PC-3 (cell line): Measurements from ENCODE around the gene XPNPEP3. TPM values are rescaled to one million over a fixed set of nuclear protein-coding genes. Genes with fewer than 3 reads are reported as not detected.

Experiments used
- ATAC-seq: fragments of 200-7000 bp; cut with Tn5 transposase; 2 replicates; pipeline ENCODE4 v1.9.1; 2020; ENCODE audit warnings: mild to moderate bottlenecking, moderate library complexity
- BruUV-seq: library from RNA; stranded (reverse); fragments of 400-500 nt; replicated peaks from 2 replicates; lab custom pipeline; 2021; lab: Mats Ljungman, UMichigan
- CTCF ChIA-PET: fragments of 300-600 bp; sonication (Branson Sonifier 250); formaldehyde crosslinking; loops from one replicate; lab custom pipeline; 2022; ENCODE audit warnings: antibody characterized with exemption; lab: Charles Lee
- POLR2A ChIA-PET: fragments of 300-600 bp; sonication (Branson Sonifier 250); formaldehyde crosslinking; loops from one replicate; lab custom pipeline; 2022; ENCODE audit warnings: antibody characterized with exemption; ENCODE audit not compliant: unreplicated experiment; lab: Charles Lee
- DNase-seq: peaks from one replicate; pipeline ENCODE4 v3.0.0-alpha.2; 2015
- H2AFZ ChIP-seq: fragments of 300-600 bp; sonication (generic); 2 replicates; pipeline ENCODE4 v1.6.0; 2016; ENCODE audit warnings: antibody characterized with exemption, low read length
- H3F3A ChIP-seq: fragments of 300-600 bp; sonication (generic); one replicate; pipeline ENCODE4 v1.6.0; 2017; ENCODE audit warnings: antibody characterized with exemption, low read length, control low read depth, mild to moderate bottlenecking; ENCODE audit not compliant: unreplicated experiment
- H3K27ac ChIP-seq: fragments of 300-600 bp; sonication (generic); 2 replicates; pipeline ENCODE4 v1.5.1; 2016; ENCODE audit warnings: mild to moderate bottlenecking, low read length
- H3K27me3 ChIP-seq: fragments of 300-600 bp; sonication (generic); 2 replicates; pipeline ENCODE4 v1.6.1; 2016; ENCODE audit warnings: low read length, mixed read lengths
- H3K36me3 ChIP-seq: fragments of 300-600 bp; sonication (generic); 2 replicates; pipeline ENCODE4 v1.6.1; 2016; ENCODE audit warnings: low read depth, mixed run types, low read length, mixed read lengths
- H3K4me1 ChIP-seq: fragments of 300-600 bp; sonication (generic); 2 replicates; pipeline ENCODE4 v1.5.1; 2016; ENCODE audit warnings: low read length; ENCODE audit not compliant: insufficient read depth
- H3K4me2 ChIP-seq: fragments of 300-600 bp; sonication (generic); 2 replicates; pipeline ENCODE4 v1.6.0; 2016; ENCODE audit warnings: low read length
- H3K4me3 ChIP-seq: fragments of 300-600 bp; sonication (generic); 2 replicates; pipeline ENCODE4 v1.5.1; 2016; ENCODE audit warnings: mild to moderate bottlenecking, low read length, mixed read lengths
- H3K79me2 ChIP-seq: fragments of 300-600 bp; sonication (generic); 2 replicates; pipeline ENCODE4 v1.6.1; 2017; ENCODE audit warnings: low read length, mixed read lengths
- H3K9ac ChIP-seq: fragments of 300-600 bp; sonication (generic); 2 replicates; pipeline ENCODE4 v1.6.0; 2016; ENCODE audit warnings: mild to moderate bottlenecking, low read length
- H3K9me2 ChIP-seq: fragments of 300-600 bp; sonication (generic); replicated peaks from 2 replicates; pipeline ENCODE4 v1.6.1; 2016; ENCODE audit warnings: mixed run types, low read length, mixed read lengths
- H3K9me3 ChIP-seq: fragments of 300-600 bp; sonication (generic); 2 replicates; pipeline ENCODE4 v1.6.1; 2016; ENCODE audit warnings: low read length, mixed read lengths
- H4K20me1 ChIP-seq: fragments of 300-600 bp; sonication (generic); 2 replicates; pipeline ENCODE4 v1.6.1; 2016; ENCODE audit warnings: low read length, mixed read lengths
- EZH2 ChIP-seq: fragments of 300-600 bp; sonication (generic); IDR thresholded peaks from one replicate; pipeline ENCODE4 v1.6.1; 2017; ENCODE audit warnings: antibody characterized with exemption, mild to moderate bottlenecking, low read length; ENCODE audit not compliant: unreplicated experiment
- EZH2phosphoT487 ChIP-seq: fragments of 300-600 bp; sonication (generic); IDR thresholded peaks from 2 replicates; pipeline ENCODE4 v1.6.1; 2018; ENCODE audit warnings: mild to moderate bottlenecking, antibody characterized with exemption, low read length, borderline replicate concordance
- intact Hi-C: fragments of 100-400 bp; cut with micrococcal nuclease; formaldehyde crosslinking; loops from 2 replicates; pipeline ENCODE4 v1.9.0; 2023
- total RNA-seq: library from RNA; depleted of rRNA; stranded (reverse); fragments of >200 nt; gene quantifications from 2 replicates; pipeline ENCODE4 v1.2.3, GENCODE V29; 2014
- TF ChIP-seq, protein P1 (sequence below): fragments of 300-600 bp; sonication (generic); conservative IDR thresholded peaks from 2 replicates; pipeline ENCODE4 v1.5.1; 2017; ENCODE audit warnings: antibody characterized with exemption, low read depth, mild to moderate bottlenecking, low read length

XPNPEP3 gene
- total RNA-seq, 1 experiment from 2014 or later = 7.9 TPM

GRCh38 chr22:40829131-40829530 lies 27.8 kb upstream of the XPNPEP3 start:
- no peaks in the 10 kb centered on the region for H3K9me2 ChIP-seq
- no peaks in the 10 kb centered on the region for H3K4me1 ChIP-seq
- no peak overlapping the region for H3K4me3 ChIP-seq
- H3K27me3 ChIP-seq = no peaks in the 10 kb centered on the region
- intact Hi-C loops = no loop called here
- no peaks in the 10 kb centered on the region for H3F3A ChIP-seq
- TF ChIP-seq EZH2phosphoT487 (no peak), EZH2 (no peak)
- TF ChIP-seq, protein P1, sequence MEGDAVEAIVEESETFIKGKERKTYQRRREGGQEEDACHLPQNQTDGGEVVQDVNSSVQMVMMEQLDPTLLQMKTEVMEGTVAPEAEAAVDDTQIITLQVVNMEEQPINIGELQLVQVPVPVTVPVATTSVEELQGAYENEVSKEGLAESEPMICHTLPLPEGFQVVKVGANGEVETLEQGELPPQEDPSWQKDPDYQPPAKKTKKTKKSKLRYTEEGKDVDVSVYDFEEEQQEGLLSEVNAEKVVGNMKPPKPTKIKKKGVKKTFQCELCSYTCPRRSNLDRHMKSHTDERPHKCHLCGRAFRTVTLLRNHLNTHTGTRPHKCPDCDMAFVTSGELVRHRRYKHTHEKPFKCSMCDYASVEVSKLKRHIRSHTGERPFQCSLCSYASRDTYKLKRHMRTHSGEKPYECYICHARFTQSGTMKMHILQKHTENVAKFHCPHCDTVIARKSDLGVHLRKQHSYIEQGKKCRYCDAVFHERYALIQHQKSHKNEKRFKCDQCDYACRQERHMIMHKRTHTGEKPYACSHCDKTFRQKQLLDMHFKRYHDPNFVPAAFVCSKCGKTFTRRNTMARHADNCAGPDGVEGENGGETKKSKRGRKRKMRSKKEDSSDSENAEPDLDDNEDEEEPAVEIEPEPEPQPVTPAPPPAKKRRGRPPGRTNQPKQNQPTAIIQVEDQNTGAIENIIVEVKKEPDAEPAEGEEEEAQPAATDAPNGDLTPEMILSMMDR = no peak
- ChIA-PET CTCF (no interaction called here), POLR2A (no interaction called here)
- no peak overlapping the region for H3K4me2 ChIP-seq
- BruUV-seq = no TSS peak
- no peaks in the 10 kb centered on the region for H3K9me3 ChIP-seq
- H3K27ac ChIP-seq = no peak overlapping the region
- H4K20me1 ChIP-seq = no peaks in the 10 kb centered on the region
- no peaks in the 10 kb centered on the region for H3K79me2 ChIP-seq
- H2AFZ ChIP-seq = no peak overlapping the region
- H3K9ac ChIP-seq = no peak overlapping the region
- DNase-seq (no peak), ATAC-seq (no peak)
- H3K36me3 ChIP-seq = peaks cover 45% of the 10 kb centered on the region

DNA sequence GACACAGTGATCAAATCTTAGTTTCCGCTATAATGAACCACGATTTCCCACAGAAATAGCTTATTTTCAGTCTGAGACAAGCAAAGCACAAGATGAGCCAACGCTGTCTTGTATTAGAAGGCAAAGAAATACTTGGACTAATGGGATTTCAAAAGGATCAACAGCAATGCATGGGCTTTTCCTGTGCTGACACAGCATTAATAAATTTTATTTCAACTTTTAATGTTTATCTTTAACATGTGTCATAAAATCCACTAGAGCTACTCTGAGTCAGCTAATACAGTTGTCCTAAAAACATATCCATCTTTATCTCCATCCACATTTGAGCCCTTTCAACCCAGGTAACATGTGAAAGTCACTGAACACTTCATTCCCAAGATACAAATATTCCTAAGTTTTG lies 22.3 kb upstream of the XPNPEP3 start:
- H3K9me2 ChIP-seq = no peaks in the 10 kb centered on the region
- no peak overlapping the region for H3K9ac ChIP-seq
- no peak for TF ChIP-seq EZH2phosphoT487
- TF ChIP-seq EZH2 = no peak
- TF ChIP-seq, protein P1 = no peak
- intact Hi-C loops = no loop called here
- POLR2A ChIA-PET = interaction anchor here (0.6 kb wide), 2 partner anchors 23 to 116 kb away, joined by 3 to 9 read pairs; partner anchors contain the start of gene RBX1
- H3K9me3 ChIP-seq = no peaks in the 10 kb centered on the region
- H4K20me1 ChIP-seq = no peaks in the 10 kb centered on the region
- no peak overlapping the region for H2AFZ ChIP-seq
- H3K4me1 ChIP-seq = peaks cover 13% of the 10 kb centered on the region
- H3K27ac ChIP-seq = peak overlapping the region; percentile 39
- H3K36me3 ChIP-seq = peaks cover 52% of the 10 kb centered on the region
- BruUV-seq = no TSS peak
- H3K79me2 ChIP-seq = peaks cover 18% of the 10 kb centered on the region; the same call in 1 of the 2 replicates
- CTCF ChIA-PET = interaction anchor here (1.0 kb wide), 1 partner anchor 152 kb away, joined by 3 read pairs; no protein-coding TSS in a partner anchor
- DNase-seq = peak; percentile 43
- H3K27me3 ChIP-seq = no peaks in the 10 kb centered on the region
- 0 out of 2 replicates have a peak overlapping the region, but pooled peaks have one; percentile 20 for H3K4me2 ChIP-seq
- no peak overlapping the region for H3K4me3 ChIP-seq
- no peaks in the 10 kb centered on the region for H3F3A ChIP-seq
- ATAC-seq = peak; percentile 83

DNA sequence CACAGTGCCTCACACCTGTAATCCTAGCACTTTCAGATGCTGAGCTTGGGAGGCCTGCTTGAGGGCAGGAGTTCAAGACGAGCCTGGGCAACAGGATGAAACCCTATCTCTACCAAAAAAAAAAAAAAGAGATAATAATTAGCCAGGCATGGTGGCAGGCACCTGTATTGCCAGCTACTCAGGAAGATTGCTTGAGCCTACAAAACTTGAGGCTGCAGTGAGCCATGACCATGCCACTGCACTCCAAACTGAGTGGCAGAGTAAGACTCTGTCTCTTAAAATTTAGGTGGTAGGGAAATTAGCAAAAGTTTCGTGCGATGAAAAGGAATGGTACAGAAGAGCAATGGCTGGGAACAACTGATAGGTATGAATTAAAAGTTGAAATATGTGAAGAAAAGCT lies 18.5 kb upstream of the XPNPEP3 start:
- intact Hi-C loops = no loop called here
- no peak for DNase-seq
- no peak overlapping the region for H3K4me2 ChIP-seq
- TF ChIP-seq EZH2 (no peak), EZH2phosphoT487 (no peak)
- TF ChIP-seq, protein P1 = no peak
- H4K20me1 ChIP-seq = peaks cover 6% of the 10 kb centered on the region; the same call in 1 of the 2 replicates
- peaks cover 36% of the 10 kb centered on the region for H3K79me2 ChIP-seq
- no peaks in the 10 kb centered on the region for H3K27me3 ChIP-seq
- no peak overlapping the region for H2AFZ ChIP-seq
- ChIA-PET POLR2A (no interaction called here), CTCF (interaction anchor here (1.1 kb wide), 1 partner anchor 61 kb away, joined by 7 read pairs; no protein-coding TSS in a partner anchor)
- no TSS peak for BruUV-seq
- no peak overlapping the region for H3K9ac ChIP-seq
- H3K4me3 ChIP-seq = no peak overlapping the region
- peaks cover 26% of the 10 kb centered on the region for H3K4me1 ChIP-seq
- H3F3A ChIP-seq = no peaks in the 10 kb centered on the region
- peaks cover 39% of the 10 kb centered on the region for H3K36me3 ChIP-seq
- no peak overlapping the region for H3K27ac ChIP-seq
- no peaks in the 10 kb centered on the region for H3K9me2 ChIP-seq
- no peaks in the 10 kb centered on the region for H3K9me3 ChIP-seq
- no peak for ATAC-seq
